RPMI8226 (cell line): ENCODE data around the gene TOPAZ1.
"Not testable (repeated sequence)": the region's sequence is repeated elsewhere in the genome, so short reads cannot be mapped to it uniquely, and the experiment has no call there.

Experiments
- DNase-seq: peaks from one replicate; pipeline ENCODE4 v3.0.0-alpha.2; 2015

TOPAZ1 gene

GRCh38 chr3:44337248-44337785 lies 95.6 kb downstream of the TOPAZ1 start:
- DNase-seq: no peak

GRCh38 chr3:44338010-44338827 lies 96.5 kb downstream of the TOPAZ1 start, which contains the start of gene TCAIM:
Gene TCAIM (plus strand): TSS chr3:44338766. CDS start chr3:44354783, 16,017 bp downstream.
- DNase-seq: peak; percentile 99

DNA sequence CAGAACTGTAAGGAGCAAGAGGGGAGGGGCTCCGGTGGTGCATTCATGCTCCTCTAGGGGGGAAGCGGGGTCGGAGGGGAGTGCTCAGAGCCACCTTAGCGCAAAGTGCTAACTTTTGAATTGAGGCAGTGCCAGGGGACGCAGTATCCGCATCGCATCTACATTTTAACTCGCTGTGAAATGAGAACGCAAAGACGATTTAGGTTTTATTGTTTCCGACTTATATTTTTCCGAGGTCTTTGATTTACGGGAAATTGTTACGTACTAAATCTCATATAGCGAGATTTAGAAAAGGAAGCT lies 97.1 kb downstream of the TOPAZ1 start:
- no peak for DNase-seq

GRCh38 chr3:44339181-44340057 lies 97.7 kb downstream of the TOPAZ1 start:
- peak; percentile 4 for DNase-seq

- DNase-seq: no peak
Measured at GRCh38 chr3:44340058-44340395, 98.3 kb downstream of the TOPAZ1 start.

DNA sequence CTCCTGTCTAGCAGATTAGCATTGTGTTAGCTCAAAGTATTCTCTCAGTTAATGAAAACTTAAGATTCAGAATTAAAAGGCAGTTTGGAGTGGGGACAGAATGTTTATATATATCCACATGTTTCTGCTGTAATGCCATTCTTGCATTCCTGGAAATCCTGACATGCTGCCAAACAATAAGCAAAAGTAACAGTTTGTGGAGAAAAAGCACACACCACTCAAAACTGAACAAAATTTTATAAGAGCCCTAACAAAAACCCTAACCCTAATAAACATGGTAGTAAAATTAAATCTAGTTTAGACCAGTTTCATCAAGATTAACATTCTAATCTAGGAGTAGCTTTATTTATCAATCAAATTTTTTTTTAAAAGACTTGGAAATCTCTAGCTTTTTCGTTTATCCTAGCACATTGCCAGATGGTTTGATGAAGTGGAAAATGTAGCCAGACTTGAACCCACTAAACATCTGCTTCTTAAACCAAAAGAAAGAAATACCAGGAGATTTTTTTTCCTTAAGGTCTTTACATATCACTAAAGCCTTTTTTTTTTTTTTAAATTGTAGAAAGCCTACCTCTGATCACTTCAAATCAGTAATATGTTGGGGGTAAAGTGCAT lies 100.6 kb downstream of the TOPAZ1 start:
- DNase-seq: no peak

- no peak for DNase-seq
Measured at GRCh38 chr3:44343421-44343820, 101.7 kb downstream of the TOPAZ1 start.

GRCh38 chr3:44346590-44346989 lies 104.9 kb downstream of the TOPAZ1 start:
- DNase-seq: not testable (repeated sequence)

DNA sequence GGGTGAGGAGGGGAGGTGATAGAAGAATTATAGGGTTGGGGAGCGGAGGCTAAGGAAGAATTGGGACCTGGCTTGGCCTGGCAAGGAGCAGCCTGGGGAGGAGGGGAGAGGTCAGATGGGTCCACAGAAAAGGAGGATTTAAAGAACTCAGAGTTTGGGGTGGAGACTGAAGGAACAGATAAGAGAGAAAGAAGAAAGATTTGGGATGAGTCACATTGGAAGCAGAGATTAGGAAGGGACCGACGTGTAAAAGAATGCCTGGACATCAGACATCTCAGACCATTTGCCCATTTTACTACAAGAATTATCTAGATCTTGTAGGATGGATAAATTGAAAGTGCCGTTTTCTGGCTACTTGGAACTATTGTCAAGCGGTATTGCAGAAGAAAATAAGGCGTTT lies 107.3 kb downstream of the TOPAZ1 start:
- no peak for DNase-seq

GRCh38 chr3:44353355-44353924 lies 111.8 kb downstream of the TOPAZ1 start:
- no peak for DNase-seq

DNA sequence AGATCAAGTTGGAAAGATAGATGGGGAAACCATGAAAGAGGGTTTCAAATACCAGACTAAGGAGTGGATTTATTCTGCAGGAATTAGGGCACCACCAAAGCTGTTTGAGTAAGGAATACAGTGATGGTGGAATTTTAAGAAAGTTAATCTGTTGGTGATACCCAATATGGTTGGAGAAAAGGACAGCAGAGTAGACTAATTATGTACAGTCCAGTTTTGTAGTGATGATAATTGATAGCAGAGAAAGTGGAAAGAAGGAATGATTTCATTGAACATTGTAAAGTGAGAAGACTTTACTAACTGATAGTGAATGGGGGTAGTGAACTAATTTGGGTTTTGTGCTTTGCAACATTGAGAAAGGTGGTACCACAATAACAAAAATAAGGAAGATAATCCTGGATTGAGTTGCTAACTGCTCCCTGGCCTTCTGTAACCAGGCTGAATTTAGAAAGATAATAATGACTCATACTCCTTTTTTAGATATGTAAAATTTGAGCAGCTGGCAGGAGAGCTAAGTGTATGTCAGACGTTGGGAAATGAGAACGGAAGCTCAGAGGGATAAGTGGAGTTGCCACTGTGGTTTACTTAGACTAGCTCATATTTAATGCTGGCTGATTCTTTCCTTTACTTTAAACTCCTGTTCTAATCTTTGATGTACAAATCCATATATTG lies 113.8 kb downstream of the TOPAZ1 start:
- no peak for DNase-seq

- no peak for DNase-seq
Measured at GRCh38 chr3:44359146-44359751, 117.6 kb downstream of the TOPAZ1 start.

DNA sequence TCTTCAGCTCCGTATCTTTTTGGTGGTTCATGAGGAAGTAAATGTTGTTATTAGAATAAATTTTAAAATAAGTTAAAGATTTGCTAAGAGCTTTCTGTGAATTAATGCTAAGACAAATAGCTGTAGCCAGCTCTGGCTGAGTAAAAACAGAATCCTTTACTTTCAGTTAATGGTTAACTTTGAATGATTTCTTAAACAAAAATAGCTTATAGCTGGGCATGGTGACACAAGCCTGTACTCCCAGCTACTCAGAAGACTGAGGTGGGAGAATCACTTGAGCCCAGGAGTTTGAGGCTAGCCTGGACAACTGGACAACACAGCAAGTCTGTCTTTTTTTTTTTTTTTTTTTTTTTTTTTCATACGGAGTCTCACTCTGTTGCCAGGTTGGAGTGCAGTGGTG lies 121.9 kb downstream of the TOPAZ1 start:
- DNase-seq: no peak

DNA sequence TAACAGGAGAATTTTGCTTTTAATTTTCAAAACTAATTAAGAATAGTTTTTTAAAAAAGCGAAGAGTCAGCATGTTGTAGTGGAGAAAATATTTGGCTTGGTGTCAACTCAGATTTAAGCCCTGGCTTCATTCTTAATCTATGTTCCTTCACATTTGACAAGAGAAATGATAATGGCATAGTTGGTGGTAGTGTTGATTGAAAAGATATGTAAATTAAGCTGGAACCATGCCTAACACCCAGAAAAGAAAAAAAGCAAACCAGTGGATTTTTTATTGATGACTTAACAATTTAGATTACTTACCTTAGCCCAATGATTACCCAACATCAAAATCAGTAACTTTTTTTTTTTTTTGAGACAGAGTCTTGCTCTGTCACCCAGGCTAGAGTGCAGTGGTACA lies 124.3 kb downstream of the TOPAZ1 start:
- DNase-seq: no peak

GRCh38 chr3:44375450-44375849 lies 133.8 kb downstream of the TOPAZ1 start:
- DNase-seq: no peak
